HG03469 (cell line): ENCODE measurements around the gene BEAN1.

Experiments
- ATAC-seq: cut with Tn5 transposase; IDR thresholded peaks from one replicate; pipeline ENCODE4 v1.9.1; 2021; ENCODE audit warnings: mild to moderate bottlenecking, moderate library complexity, moderate number of reproducible peaks; ENCODE audit not compliant: unreplicated experiment

BEAN1 gene

GRCh38 chr16:66418165-66418962 lies 8.7 kb upstream of the BEAN1 start:
- ATAC-seq = no peak

GRCh38 chr16:66419527-66419926 lies 7.6 kb upstream of the BEAN1 start:
- no peak for ATAC-seq

GRCh38 chr16:66420396-66420795 lies 6.7 kb upstream of the BEAN1 start:
- ATAC-seq = no peak

- no peak for ATAC-seq
Observed at GRCh38 chr16:66421891-66422290, 5.2 kb upstream of the BEAN1 start.

GRCh38 chr16:66422366-66422765 lies 4.7 kb upstream of the BEAN1 start:
- no peak for ATAC-seq

- ATAC-seq = no peak
Observed at GRCh38 chr16:66423177-66423576, 3.9 kb upstream of the BEAN1 start.

- no peak for ATAC-seq
Observed at GRCh38 chr16:66425651-66426050, 1.4 kb upstream of the BEAN1 start.

- no peak for ATAC-seq
Observed at GRCh38 chr16:66426112-66427035, 721 bp upstream of the BEAN1 start.

GRCh38 chr16:66427871-66428681 lies 981 bp downstream of the BEAN1 start:
- ATAC-seq = no peak

GRCh38 chr16:66428682-66429251 lies 1.7 kb downstream of the BEAN1 start:
- ATAC-seq = no peak

GRCh38 chr16:66429290-66429962 lies 2.3 kb downstream of the BEAN1 start:
- no peak for ATAC-seq

- ATAC-seq = no peak
Observed at GRCh38 chr16:66430214-66430613, 3.1 kb downstream of the BEAN1 start.

- ATAC-seq = no peak
Observed at GRCh38 chr16:66431760-66432159, 4.7 kb downstream of the BEAN1 start.

GRCh38 chr16:66432429-66432828 lies 5.3 kb downstream of the BEAN1 start:
- ATAC-seq = no peak

- ATAC-seq = no peak
Observed at GRCh38 chr16:66434619-66435430, 7.7 kb downstream of the BEAN1 start.

GRCh38 chr16:66435896-66436295 lies 8.8 kb downstream of the BEAN1 start:
- no peak for ATAC-seq

GRCh38 chr16:66437391-66437945 lies 10.4 kb downstream of the BEAN1 start:
- no peak for ATAC-seq

- ATAC-seq = no peak
Observed at GRCh38 chr16:66438536-66438935, 11.4 kb downstream of the BEAN1 start.
